HG03565 (cell line): Measurements from ENCODE around the gene CDC73.
"Not testable (repeated sequence)": the region's sequence is repeated elsewhere in the genome, so short reads cannot be mapped to it uniquely, and the experiment has no call there.

ENCODE experiments used
- ATAC-seq: cut with Tn5 transposase; IDR thresholded peaks from one replicate; pipeline ENCODE4 v1.9.1; 2021; ENCODE audit warnings: mild to moderate bottlenecking, moderate library complexity; ENCODE audit not compliant: unreplicated experiment

CDC73 gene

GRCh38 chr1:193275773-193276172, 153.9 kb downstream of the CDC73 start:
- no peak for ATAC-seq

- ATAC-seq = no peak
Observed at GRCh38 chr1:193278968-193279367, 157.1 kb downstream of the CDC73 start.

- no peak for ATAC-seq
Observed at GRCh38 chr1:193281894-193282293, 160.1 kb downstream of the CDC73 start.

GRCh38 chr1:193283016-193283415, 161.2 kb downstream of the CDC73 start:
- no peak for ATAC-seq

- no peak for ATAC-seq
Observed at GRCh38 chr1:193284219-193284618, 162.4 kb downstream of the CDC73 start.

- no peak for ATAC-seq
Observed at GRCh38 chr1:193285641-193286040, 163.8 kb downstream of the CDC73 start.

GRCh38 chr1:193288548-193289080, 166.8 kb downstream of the CDC73 start:
- not testable (repeated sequence) for ATAC-seq

GRCh38 chr1:193293726-193294125, 171.9 kb downstream of the CDC73 start:
- ATAC-seq = no peak

- ATAC-seq = peak; percentile 39
Observed at GRCh38 chr1:193299038-193299437, 177.2 kb downstream of the CDC73 start.

GRCh38 chr1:193301746-193302145, 179.9 kb downstream of the CDC73 start:
- ATAC-seq = no peak

GRCh38 chr1:193303849-193304248, 182.0 kb downstream of the CDC73 start:
- no peak for ATAC-seq
